H1 (cell line): Measurements from ENCODE around the gene VWA2. TPM values are rescaled to one million over a fixed set of nuclear protein-coding genes. Genes with fewer than 3 reads are reported as not detected.

Experiments used
- CTCF ChIA-PET: fragments of 300-600 bp; sonication (Branson Sonifier 250); formaldehyde crosslinking; loops from one replicate; lab custom pipeline; 2021; ENCODE audit not compliant: partially characterized antibody; lab: Charles Lee
- POLR2A ChIA-PET: fragments of 300-600 bp; sonication (Branson Sonifier 250); formaldehyde crosslinking; loops from one replicate; lab custom pipeline; 2021; ENCODE audit warnings: inconsistent platforms; ENCODE audit not compliant: partially characterized antibody; lab: Charles Lee
- DNase-seq, 2 experiments: peaks; one replicate each; pipeline versions ENCODE4 v3.0.0 to v3.0.0-alpha.2; 2010 to 2022; ENCODE audit warnings: low spot score in 2 of 2, low read depth in 1 of 2, mixed read lengths in 1 of 2
- FAIRE-seq: peaks from 2 replicates; lab custom pipeline; 2011; peaks lifted over from hg19 to GRCh38; lab: Jason Lieb, UNC
- H2AFZ ChIP-seq: 2 replicates; pipeline ENCODE4 v1.8.1; 2012; ENCODE audit warnings: low read length, inconsistent platforms
- H2AK5ac ChIP-seq: 2 replicates; pipeline ENCODE4 v1.6.1; 2013; ENCODE audit warnings: low read depth, low read length
- H2BK120ac ChIP-seq: replicated peaks from 2 replicates; pipeline ENCODE3; 2013; ENCODE audit warnings: low read depth, low read length, inconsistent platforms
- H2BK12ac ChIP-seq: 2 replicates; pipeline ENCODE4 v1.6.1; 2013; ENCODE audit warnings: low read depth, low read length
- H2BK15ac ChIP-seq: 2 replicates; pipeline ENCODE4 v1.6.1; 2013; ENCODE audit warnings: low read length
- H2BK20ac ChIP-seq: 2 replicates; pipeline ENCODE4 v1.6.1; 2013; ENCODE audit warnings: low read length
- H2BK5ac ChIP-seq: 2 replicates; pipeline ENCODE4 v1.6.1; 2013; ENCODE audit warnings: low read depth, low read length
- H3K14ac ChIP-seq: 2 replicates; pipeline ENCODE4 v1.6.1; 2013; ENCODE audit warnings: inconsistent platforms; ENCODE audit not compliant: insufficient read length
- H3K18ac ChIP-seq: 2 replicates; pipeline ENCODE4 v1.6.1; 2013; ENCODE audit warnings: low read length; ENCODE audit errors: extremely low read depth
- H3K23ac ChIP-seq: 2 replicates; pipeline ENCODE4 v1.6.1; 2013; ENCODE audit warnings: inconsistent platforms; ENCODE audit not compliant: insufficient read length
- H3K23me2 ChIP-seq: 2 replicates; pipeline ENCODE4 v1.6.1; 2013; ENCODE audit warnings: low read depth, low read length
- H3K27ac ChIP-seq: 2 replicates; pipeline ENCODE4 v1.6.1; 2011; ENCODE audit warnings: low read depth, low read length, inconsistent platforms
- H3K27me3 ChIP-seq, 4 experiments: replicated peaks in 1 of 4; 1 replicate in 1 of 4; 2 replicates in 3 of 4; pipeline versions ENCODE4 v1.6.1 to v1.8.1; 2011 to 2013; ENCODE audit warnings: low read length in 3 of 4, mild to moderate bottlenecking in 3 of 4, inconsistent platforms in 2 of 4, mixed read lengths in 2 of 4, moderate library complexity in 1 of 4; ENCODE audit not compliant: control insufficient read depth in 3 of 4, insufficient read depth in 3 of 4; ENCODE audit errors: extremely low read depth in 1 of 4
- H3K36me3 ChIP-seq, 4 experiments: 2 replicates each; pipeline versions ENCODE4 v1.6.1 to v1.8.1; 2011 to 2013; ENCODE audit warnings: mild to moderate bottlenecking in 4 of 4, low read length in 3 of 4, moderate library complexity in 2 of 4, control low read depth in 1 of 4, inconsistent platforms in 1 of 4; ENCODE audit not compliant: insufficient read depth in 4 of 4, control insufficient read depth in 2 of 4
- H3K4ac ChIP-seq: replicated peaks from 2 replicates; pipeline ENCODE3; 2013; ENCODE audit warnings: low read length, low read depth, mixed read lengths, inconsistent platforms; ENCODE audit not compliant: insufficient read length
- H3K4me1 ChIP-seq, 4 experiments: replicated peaks in 1 of 4; 1 replicate in 1 of 4; 2 replicates in 3 of 4; pipeline versions ENCODE4 v1.6.1 to v1.8.1; 2011 to 2013; ENCODE audit warnings: low read length in 3 of 4, inconsistent platforms in 2 of 4, mixed read lengths in 1 of 4; ENCODE audit not compliant: insufficient read depth in 4 of 4, control insufficient read depth in 3 of 4
- H3K4me2 ChIP-seq, 2 experiments: 2 replicates each; pipeline versions ENCODE4 v1.6.1 to v1.8.1; 2011 to 2013; ENCODE audit warnings: low read depth in 2 of 2, low read length in 2 of 2, control low read depth in 1 of 2, inconsistent platforms in 1 of 2, mild to moderate bottlenecking in 1 of 2; ENCODE audit not compliant: insufficient read depth in 1 of 2
- H3K4me3 ChIP-seq, 4 experiments: fragments of 200-600, 300-600 bp in 1 of 4; sonication (generic), shearing (Covaris generic), sonication (Bioruptor Twin) in 1 of 4; 2 replicates each; pipeline versions ENCODE4 v1.5.1 to v1.8.1; 2011 to 2016; ENCODE audit warnings: low read length in 4 of 4, low read depth in 3 of 4, control low read depth in 2 of 4, inconsistent platforms in 2 of 4, mild to moderate bottlenecking in 2 of 4, mixed read lengths in 1 of 4, moderate library complexity in 1 of 4; ENCODE audit not compliant: insufficient read depth in 2 of 4; ENCODE audit errors: extremely low read depth in 1 of 4
- H3K56ac ChIP-seq: replicated peaks from 2 replicates; pipeline ENCODE3; 2013; ENCODE audit warnings: low read depth, mild to moderate bottlenecking, mixed read lengths, low read length, inconsistent platforms; ENCODE audit not compliant: insufficient read length
- H3K79me1 ChIP-seq: 2 replicates; pipeline ENCODE4 v1.6.1; 2013; ENCODE audit warnings: low read depth, low read length, control low read depth
- H3K79me2 ChIP-seq, 2 experiments: 2 replicates each; pipeline versions ENCODE4 v1.6.1 to v1.8.1; 2012 to 2013; ENCODE audit warnings: low read length in 2 of 2, mild to moderate bottlenecking in 2 of 2, inconsistent platforms in 1 of 2; ENCODE audit not compliant: insufficient read depth in 2 of 2, control insufficient read depth in 1 of 2
- H3K9ac ChIP-seq, 4 experiments: replicated peaks in 1 of 4; 1 replicate in 1 of 4; 2 replicates in 3 of 4; pipeline versions ENCODE4 v1.6.1 to v1.8.1; 2011 to 2013; ENCODE audit warnings: low read depth in 3 of 4, low read length in 3 of 4, control low read depth in 2 of 4, mild to moderate bottlenecking in 2 of 4, moderate library complexity in 2 of 4, inconsistent platforms in 1 of 4; ENCODE audit errors: extremely low read depth in 1 of 4
- H3K9me3 ChIP-seq, 2 experiments: 2 replicates each; pipeline versions ENCODE4 v1.6.1 to v1.8.1; 2012 to 2013; ENCODE audit warnings: mild to moderate bottlenecking in 2 of 2, moderate library complexity in 2 of 2, control low read depth in 1 of 2, inconsistent platforms in 1 of 2, low read depth in 1 of 2, low read length in 1 of 2, mixed read lengths in 1 of 2; ENCODE audit not compliant: insufficient read depth in 2 of 2
- H4K20me1 ChIP-seq, 2 experiments: replicated peaks in 1 of 2; 2 replicates each; pipeline versions ENCODE3 to v1.8.1; 2011 to 2013; ENCODE audit warnings: inconsistent platforms in 2 of 2, low read length in 2 of 2, mild to moderate bottlenecking in 1 of 2; ENCODE audit not compliant: insufficient read depth in 2 of 2, control insufficient read depth in 1 of 2
- H4K5ac ChIP-seq: 2 replicates; pipeline ENCODE4 v1.6.1; 2013; ENCODE audit warnings: low read length, low read depth, mixed read lengths, inconsistent platforms; ENCODE audit not compliant: insufficient read length
- H4K8ac ChIP-seq: 2 replicates; pipeline ENCODE4 v1.8.0; 2013; ENCODE audit warnings: mild to moderate bottlenecking, moderate library complexity, low read length, inconsistent platforms; ENCODE audit not compliant: insufficient read depth; ENCODE audit errors: extremely low read depth
- H4K91ac ChIP-seq: replicated peaks from 2 replicates; pipeline ENCODE3; 2013; ENCODE audit warnings: low read length, mixed read lengths, inconsistent platforms; ENCODE audit not compliant: insufficient read length
- CHD2 ChIP-seq: IDR thresholded peaks from 2 replicates; pipeline ENCODE4 v1.6.1; 2012; ENCODE audit warnings: low read length, improper control_type of control experiment
- FOSL1 ChIP-seq: IDR thresholded peaks from 2 replicates; pipeline ENCODE4 v1.6.1; 2011; ENCODE audit warnings: mild to moderate bottlenecking, low read depth, low read length, moderate library complexity; ENCODE audit not compliant: insufficient read depth
- JUN ChIP-seq: IDR thresholded peaks from 2 replicates; pipeline ENCODE4 v1.6.1; 2011; ENCODE audit warnings: low read depth, mild to moderate bottlenecking, improper control_type of control experiment, low read length
- SIRT6 ChIP-seq: IDR thresholded peaks from one replicate; pipeline ENCODE4 v1.7.1; 2012; ENCODE audit warnings: low read length, inconsistent platforms
- SRF ChIP-seq: IDR thresholded peaks from 2 replicates; pipeline ENCODE4 v1.6.1; 2011; ENCODE audit warnings: mild to moderate bottlenecking, low read depth, low read length, moderate library complexity
- YY1 ChIP-seq: IDR thresholded peaks from 2 replicates; pipeline ENCODE4 v1.6.1; 2011; ENCODE audit warnings: low read depth, mild to moderate bottlenecking, low read length
- WGBS, 2 experiments: shearing (Covaris generic) in 1 of 2; methylation state at CpG; one replicate each; pipeline versions ENCODE4 v1.1.6 to v1.1.7; 2013 to 2015; ENCODE audit warnings: low lambda C conversion rate in 2 of 2, mixed read lengths in 2 of 2, inconsistent platforms in 1 of 2, low coverage in 1 of 2, missing lambda C conversion rate in 1 of 2; ENCODE audit not compliant: insufficient replicate concordance in 2 of 2, insufficient coverage in 1 of 2, insufficient read length in 1 of 2; ENCODE audit errors: extremely low coverage in 1 of 2, missing lambda C conversion rate in 1 of 2; 5-methylcytosine and 5-hydroxymethylcytosine counted together
- polyA plus RNA-seq, 7 experiments: library from polyadenylated mRNA; depleted of rRNA in 3 of 7; stranded (reverse) in 5 of 7; unstranded in 2 of 7; fragments of >200 nt in 5 of 7; fragments of 200-250 nt in 2 of 7; gene quantifications; 1 replicate in 5 of 7; 2 replicates in 1 of 7; 4 replicates in 1 of 7; pipeline versions ENCODE4 v1.2.1 to v1.2.3, GENCODE V29; 2011 to 2013; ENCODE audit warnings: missing spikeins in 2 of 7, mixed read lengths in 2 of 7
- total RNA-seq: library from RNA; stranded (reverse); fragmentation: NEBNext Ultra II Directional; extraction: Animal tissue kit (Norgen Biotek cat#: 25700); gene quantifications from 2 replicates; pipeline ENCODE4 v1.2.1, GENCODE V29; 2021

The VWA2 gene
- total and polyA plus RNA-seq, 2 of the 8 experiments (the other 6 are each of a cell fraction or from before 2014, with no cell fraction given) = 2.8 to 2.9 TPM

DNA sequence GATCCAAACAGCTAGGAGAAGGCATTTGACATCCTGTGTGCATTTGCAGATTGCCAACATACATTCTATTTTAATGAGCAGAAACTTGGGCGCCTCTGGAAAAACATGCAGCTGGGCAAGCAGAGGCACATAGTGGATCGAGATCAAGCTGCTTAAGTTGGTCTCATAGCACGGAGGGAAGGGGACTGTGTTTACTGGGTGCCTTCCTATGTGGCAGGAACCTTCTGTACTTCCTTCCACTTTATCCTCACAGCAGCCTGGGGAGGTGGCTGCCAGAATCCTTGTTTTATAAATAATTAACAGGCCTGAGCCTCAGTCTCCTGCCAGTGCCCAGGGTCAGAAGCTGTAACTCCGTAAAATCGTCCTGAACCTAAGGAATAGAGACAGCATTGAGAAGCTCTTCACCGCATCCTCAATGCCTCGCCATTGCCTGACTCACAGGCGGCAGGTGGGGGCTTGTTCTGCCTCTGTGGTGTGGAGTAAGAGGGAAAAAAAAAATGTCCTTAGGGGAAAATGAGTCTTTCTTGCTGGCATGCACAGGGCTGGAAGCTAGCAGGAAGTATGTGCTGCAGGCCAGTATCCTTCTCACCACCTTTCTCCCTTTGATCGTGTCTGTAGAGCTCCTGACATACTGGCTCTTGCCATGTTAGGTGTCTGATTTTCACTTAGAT is 6.2 kb downstream of the VWA2 start:
- no peak overlapping the region for H2BK120ac ChIP-seq
- H3K23me2 ChIP-seq = no peaks in the 10 kb centered on the region
- ChIA-PET POLR2A (interaction anchor here (1.0 kb wide), 1 partner anchor 281 kb away, joined by 5 read pairs; no protein-coding TSS in a partner anchor), CTCF (interaction anchor here (0.6 to 3.6 kb wide), 5 partner anchors 9 to 144 kb away, joined by 3 to 10 read pairs (median 4); no protein-coding TSS in a partner anchor)
- H3K9me3 ChIP-seq = no peaks in the 10 kb centered on the region
- no peak overlapping the region for H2BK15ac ChIP-seq
- H3K56ac ChIP-seq = no peak overlapping the region
- H3K27me3 ChIP-seq = peaks cover 0 to 4% (median 1%) of the 10 kb centered on the region in 4 experiments; a peak in 5 of 7 replicates
- DNase-seq = no peak
- H2BK5ac ChIP-seq = no peak overlapping the region
- H3K79me2 ChIP-seq = no peaks in the 10 kb centered on the region
- H3K23ac ChIP-seq = no peak overlapping the region
- H3K79me1 ChIP-seq = no peaks in the 10 kb centered on the region
- no peaks in the 10 kb centered on the region for H3K36me3 ChIP-seq
- no peak overlapping the region for H3K18ac ChIP-seq
- H4K8ac ChIP-seq = no peak overlapping the region
- no peak overlapping the region for H2AFZ ChIP-seq
- no peak overlapping the region for H2AK5ac ChIP-seq
- H4K5ac ChIP-seq = no peak overlapping the region
- no peak overlapping the region for H3K14ac ChIP-seq
- no peaks in the 10 kb centered on the region for H4K20me1 ChIP-seq
- no peak overlapping the region for H3K4ac ChIP-seq
- 81% methylated on average over 9 of the region's 9 CpGs; no CpG with 5 or more reads in 1 of the 2 experiments for WGBS, 2 experiments
- no peak overlapping the region for H3K27ac ChIP-seq
- no peak overlapping the region for H2BK20ac ChIP-seq
- H3K4me3 ChIP-seq = no peak overlapping the region
- H3K4me1 ChIP-seq = no peaks in the 10 kb centered on the region
- H3K4me2 ChIP-seq = no peak overlapping the region
- FAIRE-seq = no peak
- TF ChIP-seq FOSL1 (no peak), SRF (no peak), JUN (no peak), CHD2 (no peak), SIRT6 (no peak), YY1 (no peak)
- no peak overlapping the region for H2BK12ac ChIP-seq
- no peak overlapping the region for H3K9ac ChIP-seq
- H4K91ac ChIP-seq = no peak overlapping the region
